Neural progenitor cell (in vitro differentiated cells): ENCODE results near the gene PDE6D.

Experiments used
- CTCF ChIP-seq: fragments of 200-600 bp; sonication (generic); IDR thresholded peaks from 2 replicates; pipeline ENCODE4 v1.5.1; 2017; ENCODE audit warnings: antibody characterized with exemption, mild to moderate bottlenecking
- EZH2 ChIP-seq: fragments of 200-600 bp; sonication (generic); IDR thresholded peaks from 2 replicates; pipeline ENCODE4 v1.6.1; 2017; ENCODE audit warnings: antibody characterized with exemption, mild to moderate bottlenecking, moderate library complexity
- EZH2phosphoT487 ChIP-seq: fragments of 200-600 bp; sonication (generic); IDR thresholded peaks from 2 replicates; pipeline ENCODE4 v1.6.1; 2017; ENCODE audit warnings: antibody characterized with exemption

- TF ChIP-seq EZH2 (no peak), CTCF (no peak), EZH2phosphoT487 (no peak)
Measured at GRCh38 chr2:231732604-231733003, 48.5 kb downstream of the PDE6D start.
